GM12878 (cell line): ENCODE measurements around the gene PDZRN3. TPM values are rescaled to one million over a fixed set of nuclear protein-coding genes. Genes with fewer than 3 reads are reported as not detected.

ENCODE experiments used
- ATAC-seq: fragments of 200-7000 bp; cut with Tn5 transposase; 3 replicates; pipeline ENCODE4 v1.9.1; 2020; ENCODE audit warnings: mild to moderate bottlenecking, moderate library complexity
- BruUV-seq: library from RNA; stranded (reverse); fragments of 400-500 nt; replicated peaks from 2 replicates; lab custom pipeline; 2021; lab: Mats Ljungman, UMichigan
- CTCF ChIA-PET: fragments of 300-600 bp; sonication (Branson Sonifier 250); formaldehyde crosslinking; extraction: SDS; loops from one replicate; lab custom pipeline; 2021; ENCODE audit warnings: inconsistent platforms; lab: Yijun Ruan, JAX
- POLR2A ChIA-PET: fragments of 350-600 bp; formaldehyde crosslinking; extraction: SDS; loops from one replicate; lab custom pipeline; 2021; ENCODE audit warnings: inconsistent platforms; lab: Charles Lee
- RAD21 ChIA-PET: fragments of 300-600 bp; sonication (Branson Sonifier 250); formaldehyde crosslinking; loops from one replicate; lab custom pipeline; 2023; ENCODE audit warnings: antibody characterized with exemption; ENCODE audit not compliant: unreplicated experiment; lab: Charles Lee
- SMC1A ChIA-PET: fragments of 300-600 bp; sonication (Branson Sonifier 250); formaldehyde crosslinking; loops from one replicate; lab custom pipeline; 2023; ENCODE audit not compliant: unreplicated experiment, uncharacterized antibody; lab: Charles Lee
- DNase-seq: peaks from one replicate; pipeline ENCODE4 v3.0.0-alpha.2; 2011; ENCODE audit warnings: low read depth, low spot score
- FAIRE-seq: peaks from 3 replicates; lab custom pipeline; 2011; peaks lifted over from hg19 to GRCh38; lab: Jason Lieb, UNC
- H2AFZ ChIP-seq: 2 replicates; pipeline ENCODE4 v1.6.0; 2011; ENCODE audit warnings: low read depth, low read length, control low read depth; ENCODE audit not compliant: control insufficient read depth
- H3K27ac ChIP-seq: 2 replicates; pipeline ENCODE4 v1.5.1; 2011; ENCODE audit warnings: control low read depth; ENCODE audit not compliant: control insufficient read depth, insufficient read depth
- H3K27me3 ChIP-seq, 2 experiments: replicated peaks in 1 of 2; 2 replicates each; pipeline versions ENCODE4 v1.6.0 to v1.6.1; 2011; ENCODE audit warnings: low read length in 1 of 2; ENCODE audit not compliant: control insufficient read depth in 2 of 2, insufficient read depth in 2 of 2
- H3K36me3 ChIP-seq, 2 experiments: 2 replicates each; pipeline ENCODE4 v1.5.1; 2011; ENCODE audit warnings: low read length in 1 of 2; ENCODE audit not compliant: control insufficient read depth in 2 of 2, insufficient read depth in 2 of 2
- H3K4me1 ChIP-seq: 2 replicates; pipeline ENCODE4 v1.6.1; 2011; ENCODE audit warnings: mild to moderate bottlenecking, low read length, moderate library complexity, mixed read lengths; ENCODE audit not compliant: control insufficient read depth, insufficient read depth
- H3K4me2 ChIP-seq: 2 replicates; pipeline ENCODE4 v1.6.0; 2011; ENCODE audit warnings: control low read depth; ENCODE audit not compliant: control insufficient read depth, insufficient read depth
- H3K4me3 ChIP-seq: fragments of 200-600 bp; sonication (generic); 2 replicates; pipeline ENCODE4 v1.5.1; 2016
- H3K79me2 ChIP-seq: 2 replicates; pipeline ENCODE4 v1.6.0; 2011; ENCODE audit warnings: low read length; ENCODE audit not compliant: control insufficient read depth, insufficient read depth
- H3K9ac ChIP-seq: 2 replicates; pipeline ENCODE4 v1.8.0; 2011; ENCODE audit warnings: low read length, control low read depth, mixed read lengths; ENCODE audit not compliant: control insufficient read depth, insufficient read depth
- H3K9me3 ChIP-seq: replicated peaks from 3 replicates; pipeline ENCODE4 v1.5.1; 2011; ENCODE audit warnings: mild to moderate bottlenecking, low read length; ENCODE audit not compliant: control insufficient read depth, insufficient read depth
- H4K20me1 ChIP-seq: 2 replicates; pipeline ENCODE4 v1.6.0; 2011; ENCODE audit not compliant: control insufficient read depth, insufficient read depth
- BCLAF1 ChIP-seq: fragments of 450-650 bp; IDR thresholded peaks from 2 replicates; pipeline ENCODE4 v1.6.1; 2017; ENCODE audit warnings: antibody characterized with exemption, mild to moderate bottlenecking, moderate library complexity
- BMI1 ChIP-seq: fragments of 450-650 bp; IDR thresholded peaks from 2 replicates; pipeline ENCODE4 v1.6.1; 2016; ENCODE audit warnings: mild to moderate bottlenecking, moderate library complexity, borderline replicate concordance
- EGR1 ChIP-seq, 2 experiments: IDR thresholded peaks; 1 replicate in 1 of 2; 2 replicates in 1 of 2; pipeline ENCODE4 v1.6.1; 2011 to 2012; ENCODE audit warnings: low read depth in 2 of 2, low read length in 2 of 2, borderline replicate concordance in 1 of 2, mild to moderate bottlenecking in 1 of 2, moderate library complexity in 1 of 2
- GABPA ChIP-seq: IDR thresholded peaks from 2 replicates; pipeline ENCODE4 v1.6.1; 2014; ENCODE audit warnings: antibody characterized with exemption, low read depth, mild to moderate bottlenecking, inconsistent platforms
- HCFC1 ChIP-seq: fragments of 150-350 bp; IDR thresholded peaks from 2 replicates; pipeline ENCODE4 v1.6.1; 2014; ENCODE audit warnings: low read length
- KLF5 ChIP-seq: fragments of 450-650 bp; IDR thresholded peaks from 2 replicates; pipeline ENCODE4 v1.6.1; 2014; ENCODE audit warnings: mild to moderate bottlenecking; ENCODE audit not compliant: partially characterized antibody
- MLLT1 ChIP-seq: fragments of 450-650 bp; IDR thresholded peaks from 2 replicates; pipeline ENCODE4 v1.6.1; 2016; ENCODE audit warnings: mild to moderate bottlenecking
- NBN ChIP-seq: fragments of 450-650 bp; IDR thresholded peaks from 2 replicates; pipeline ENCODE4 v1.6.1; 2016
- NFYA ChIP-seq: IDR thresholded peaks from 2 replicates; pipeline ENCODE4 v1.6.1; 2011; ENCODE audit warnings: low read depth, mild to moderate bottlenecking, low read length, improper control_type of control experiment, borderline replicate concordance
- NR2C1 ChIP-seq: fragments of 450-650 bp; IDR thresholded peaks from 2 replicates; pipeline ENCODE4 v1.6.1; 2017; ENCODE audit warnings: antibody characterized with exemption, mild to moderate bottlenecking, moderate library complexity
- SIN3A ChIP-seq: IDR thresholded peaks from 2 replicates; pipeline ENCODE4 v1.6.1; 2012; ENCODE audit warnings: low read depth, low read length, improper control_type of control experiment
- SMAD5 ChIP-seq: IDR thresholded peaks from 2 replicates; pipeline ENCODE4 v1.6.1; 2016; ENCODE audit warnings: antibody characterized with exemption, low read depth
- ZSCAN29 ChIP-seq: fragments of 450-650 bp; IDR thresholded peaks from 2 replicates; pipeline ENCODE4 v1.6.1; 2017; ENCODE audit warnings: mild to moderate bottlenecking, moderate library complexity
- WGBS: methylation state at CpG from one replicate; pipeline ENCODE4 v1.1.6; 2016; ENCODE audit warnings: low lambda C conversion rate; ENCODE audit not compliant: insufficient replicate concordance, insufficient coverage; ENCODE audit errors: missing lambda C conversion rate; 5-methylcytosine and 5-hydroxymethylcytosine counted together
- in situ Hi-C: fragments of 300-500 bp; cut with MboI; formaldehyde crosslinking; loops from 9 replicates; pipeline ENCODE4 v1.14.3; 2018; ENCODE audit warnings: mixed read lengths
- intact Hi-C: fragments of 100-400 bp; cut with micrococcal nuclease; formaldehyde crosslinking; loops from one replicate; pipeline ENCODE4 v1.14.2; 2022; ENCODE audit not compliant: unreplicated experiment
- polyA plus RNA-seq, 11 experiments: library from polyadenylated mRNA; depleted of rRNA in 4 of 11; unstranded in 6 of 11; stranded (reverse) in 5 of 11; fragments of >200 nt; fragmentation: Nextera tagmentation in 4 of 11; fragmentation: Illumina TruSeq in 1 of 11; extraction: Ambion mirVana in 4 of 11; extraction: Trizol in 1 of 11; gene quantifications; 1 replicate in 1 of 11; 2 replicates in 10 of 11; pipeline versions ENCODE4 v1.2.1 to v1.2.3, GENCODE V29; 2011 to 2016; ENCODE audit warnings: inconsistent platforms in 2 of 11, missing spikeins in 2 of 11, low read depth in 1 of 11
- total RNA-seq, 4 experiments: library from RNA; depleted of rRNA in 3 of 4; stranded (reverse); fragments of >200 nt in 3 of 4; fragmentation: Illumina TruSeq in 1 of 4; extraction: Trizol in 1 of 4; gene quantifications; 2 replicates each; pipeline versions ENCODE4 v1.2.1 to v1.2.3, GENCODE V29; 2013 to 2021
- TF ChIP-seq, protein P1 (sequence below): fragments of 450-650 bp; IDR thresholded peaks from 2 replicates; pipeline ENCODE4 v1.6.1; 2017; ENCODE audit warnings: mild to moderate bottlenecking

The PDZRN3 gene
- total and polyA plus RNA-seq, 10 of the 15 experiments (the other 5 are each of a cell fraction or from before 2014, with no cell fraction given), result 0.07 to 0.37 (median 0.12) TPM; not detected in 6

DNA sequence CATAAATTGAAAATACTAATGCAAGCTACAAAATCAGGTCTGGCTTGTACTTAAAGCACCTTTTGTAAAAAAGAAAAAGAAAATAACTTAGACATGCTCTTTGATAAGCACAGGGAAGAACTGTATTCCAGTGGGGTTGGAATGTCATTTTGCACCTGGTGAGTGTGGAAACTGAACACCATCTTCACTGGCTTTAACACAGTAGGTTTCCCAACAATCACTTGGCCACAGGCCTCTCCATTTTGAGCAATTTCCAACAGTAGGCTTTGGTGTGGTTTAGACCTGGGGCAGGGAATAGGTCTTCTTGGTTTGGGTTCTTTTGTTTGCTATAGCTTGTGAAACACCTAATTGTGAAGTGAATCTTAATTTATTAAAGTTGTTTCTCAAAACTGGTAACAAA is 18.9 kb downstream of the PDZRN3 start:
- H2AFZ ChIP-seq, result no peak overlapping the region
- TF ChIP-seq KLF5 (no peak), SMAD5 (no peak), GABPA (no peak), SIN3A (no peak)
- TF ChIP-seq, all 136 proteins: peak for 0
- intact Hi-C loops (no loop called here), in situ Hi-C loops (no loop called here)
- Histone ChIP-seq H3K27me3 (no peaks in the 10 kb centered on the region; a peak in 1 of 4 replicates), H3K79me2 (no peaks in the 10 kb centered on the region), H3K9ac (no peak overlapping the region), H3K4me2 (no peak overlapping the region), H3K4me3 (no peak overlapping the region), H3K36me3 (no peaks in the 10 kb centered on the region), H4K20me1 (no peaks in the 10 kb centered on the region), H3K4me1 (no peaks in the 10 kb centered on the region), H3K9me3 (no peaks in the 10 kb centered on the region), H3K27ac (no peak overlapping the region)
- DNase-seq (no peak), ATAC-seq (no peak), FAIRE-seq (no peak)
- POLR2A ChIA-PET, result no interaction called here
- CTCF ChIA-PET, result no interaction called here
- BruUV-seq, result no TSS peak
- SMC1A ChIA-PET, result no interaction called here
- RAD21 ChIA-PET, result no interaction called here

DNA sequence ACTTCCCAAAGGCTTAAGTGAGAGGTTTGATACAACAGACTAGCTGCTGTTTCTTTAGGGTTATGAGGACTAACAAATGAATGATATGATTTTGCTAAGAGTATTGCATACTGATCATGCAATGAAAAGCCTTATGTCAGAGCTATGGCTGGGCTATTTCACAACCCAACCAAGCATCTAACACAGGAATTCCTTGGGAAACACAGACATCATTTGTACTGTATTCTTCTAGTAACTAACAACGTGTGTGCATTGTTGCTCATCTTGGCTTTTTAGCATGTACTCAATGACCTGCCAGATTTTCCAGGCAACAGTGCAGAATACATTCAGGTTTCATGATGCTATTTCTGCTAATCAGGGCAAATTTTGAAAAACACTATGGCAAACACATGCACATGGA is 19.3 kb downstream of the PDZRN3 start:
- no peak for DNase-seq
- no peaks in the 10 kb centered on the region for H3K36me3 ChIP-seq
- no peaks in the 10 kb centered on the region for H3K9me3 ChIP-seq
- H3K4me3 ChIP-seq, result no peak overlapping the region
- ChIA-PET CTCF (no interaction called here), POLR2A (no interaction called here), SMC1A (no interaction called here), RAD21 (no interaction called here)
- no peaks in the 10 kb centered on the region; a peak in 1 of 4 replicates for H3K27me3 ChIP-seq
- no peak for ATAC-seq
- no peaks in the 10 kb centered on the region for H3K79me2 ChIP-seq
- H3K4me2 ChIP-seq, result no peak overlapping the region
- no peak for FAIRE-seq
- intact Hi-C loops (no loop called here), in situ Hi-C loops (no loop called here)
- H4K20me1 ChIP-seq, result no peaks in the 10 kb centered on the region
- H2AFZ ChIP-seq, result no peak overlapping the region
- BruUV-seq, result no TSS peak
- H3K4me1 ChIP-seq, result no peaks in the 10 kb centered on the region
- H3K9ac ChIP-seq, result no peak overlapping the region
- WGBS, result 0% methylated on average over 1 of the region's 1 CpG
- H3K27ac ChIP-seq, result no peak overlapping the region
- TF ChIP-seq EGR1 (IDR thresholded peaks at IDR 0.05; ENCODE audit: borderline replicate concordance in 1 of 2, low read depth in 2 of 2, low read length in 2 of 2) (no peak), NR2C1 (no peak), HCFC1 (no peak), MLLT1 (no peak), BCLAF1 (no peak), BMI1 (no peak), NBN (no peak), ZSCAN29 (no peak), NFYA (no peak)
- TF ChIP-seq, protein P1, sequence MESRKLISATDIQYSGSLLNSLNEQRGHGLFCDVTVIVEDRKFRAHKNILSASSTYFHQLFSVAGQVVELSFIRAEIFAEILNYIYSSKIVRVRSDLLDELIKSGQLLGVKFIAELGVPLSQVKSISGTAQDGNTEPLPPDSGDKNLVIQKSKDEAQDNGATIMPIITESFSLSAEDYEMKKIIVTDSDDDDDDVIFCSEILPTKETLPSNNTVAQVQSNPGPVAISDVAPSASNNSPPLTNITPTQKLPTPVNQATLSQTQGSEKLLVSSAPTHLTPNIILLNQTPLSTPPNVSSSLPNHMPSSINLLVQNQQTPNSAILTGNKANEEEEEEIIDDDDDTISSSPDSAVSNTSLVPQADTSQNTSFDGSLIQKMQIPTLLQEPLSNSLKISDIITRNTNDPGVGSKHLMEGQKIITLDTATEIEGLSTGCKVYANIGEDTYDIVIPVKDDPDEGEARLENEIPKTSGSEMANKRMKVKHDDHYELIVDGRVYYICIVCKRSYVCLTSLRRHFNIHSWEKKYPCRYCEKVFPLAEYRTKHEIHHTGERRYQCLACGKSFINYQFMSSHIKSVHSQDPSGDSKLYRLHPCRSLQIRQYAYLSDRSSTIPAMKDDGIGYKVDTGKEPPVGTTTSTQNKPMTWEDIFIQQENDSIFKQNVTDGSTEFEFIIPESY, result no peak
